ENCODE results near the gene S100A2. TPM values are rescaled to one million over a fixed set of nuclear protein-coding genes. Genes with fewer than 3 reads are reported as not detected.
A peak's percentile ranks its signal among the peaks of the same experiment; 100 is the strongest.

Gene S100A2
- total RNA-seq, 6 experiments from 2014 or later: 7.4 to 12.5 (median 10.4) TPM

DNA sequence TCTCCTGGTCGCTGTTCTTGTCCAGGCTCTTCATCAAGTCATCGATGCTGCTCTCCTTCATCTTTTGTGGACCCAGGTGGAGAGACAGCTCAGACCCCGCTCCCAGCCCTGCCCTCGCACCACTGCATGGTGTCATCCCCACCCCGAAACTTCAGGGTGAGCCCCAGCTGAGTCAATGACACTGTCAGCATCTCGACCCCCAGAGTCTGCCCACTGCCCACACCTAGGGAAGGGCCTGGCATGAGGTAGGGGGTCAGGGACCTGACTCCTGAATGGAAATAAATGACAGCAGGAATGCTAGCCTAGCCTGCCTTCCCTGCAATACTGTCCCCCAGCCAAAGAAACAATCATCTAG, 28.3 kb downstream of the S100A2 start:
- TF ChIP-seq, protein P1, sequence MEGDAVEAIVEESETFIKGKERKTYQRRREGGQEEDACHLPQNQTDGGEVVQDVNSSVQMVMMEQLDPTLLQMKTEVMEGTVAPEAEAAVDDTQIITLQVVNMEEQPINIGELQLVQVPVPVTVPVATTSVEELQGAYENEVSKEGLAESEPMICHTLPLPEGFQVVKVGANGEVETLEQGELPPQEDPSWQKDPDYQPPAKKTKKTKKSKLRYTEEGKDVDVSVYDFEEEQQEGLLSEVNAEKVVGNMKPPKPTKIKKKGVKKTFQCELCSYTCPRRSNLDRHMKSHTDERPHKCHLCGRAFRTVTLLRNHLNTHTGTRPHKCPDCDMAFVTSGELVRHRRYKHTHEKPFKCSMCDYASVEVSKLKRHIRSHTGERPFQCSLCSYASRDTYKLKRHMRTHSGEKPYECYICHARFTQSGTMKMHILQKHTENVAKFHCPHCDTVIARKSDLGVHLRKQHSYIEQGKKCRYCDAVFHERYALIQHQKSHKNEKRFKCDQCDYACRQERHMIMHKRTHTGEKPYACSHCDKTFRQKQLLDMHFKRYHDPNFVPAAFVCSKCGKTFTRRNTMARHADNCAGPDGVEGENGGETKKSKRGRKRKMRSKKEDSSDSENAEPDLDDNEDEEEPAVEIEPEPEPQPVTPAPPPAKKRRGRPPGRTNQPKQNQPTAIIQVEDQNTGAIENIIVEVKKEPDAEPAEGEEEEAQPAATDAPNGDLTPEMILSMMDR (IDR thresholded peaks at IDR 0.05): no peak
- Mint-ChIP-seq H3K36me3 (ENCODE audit: low read depth) (peaks cover 19% of the 10 kb centered on the region), H3K27ac (peak overlapping the region; percentile 24; the same call in 1 of the 2 replicates), H3K27me3 (ENCODE audit: insufficient read depth) (peaks cover 14% of the 10 kb centered on the region), H3K4me1 (ENCODE audit: low read depth) (peaks cover 88% of the 10 kb centered on the region), H3K9me3 (no peaks in the 10 kb centered on the region), H3K4me3 (no peak overlapping the region)
- no peak for DNase-seq

DNA sequence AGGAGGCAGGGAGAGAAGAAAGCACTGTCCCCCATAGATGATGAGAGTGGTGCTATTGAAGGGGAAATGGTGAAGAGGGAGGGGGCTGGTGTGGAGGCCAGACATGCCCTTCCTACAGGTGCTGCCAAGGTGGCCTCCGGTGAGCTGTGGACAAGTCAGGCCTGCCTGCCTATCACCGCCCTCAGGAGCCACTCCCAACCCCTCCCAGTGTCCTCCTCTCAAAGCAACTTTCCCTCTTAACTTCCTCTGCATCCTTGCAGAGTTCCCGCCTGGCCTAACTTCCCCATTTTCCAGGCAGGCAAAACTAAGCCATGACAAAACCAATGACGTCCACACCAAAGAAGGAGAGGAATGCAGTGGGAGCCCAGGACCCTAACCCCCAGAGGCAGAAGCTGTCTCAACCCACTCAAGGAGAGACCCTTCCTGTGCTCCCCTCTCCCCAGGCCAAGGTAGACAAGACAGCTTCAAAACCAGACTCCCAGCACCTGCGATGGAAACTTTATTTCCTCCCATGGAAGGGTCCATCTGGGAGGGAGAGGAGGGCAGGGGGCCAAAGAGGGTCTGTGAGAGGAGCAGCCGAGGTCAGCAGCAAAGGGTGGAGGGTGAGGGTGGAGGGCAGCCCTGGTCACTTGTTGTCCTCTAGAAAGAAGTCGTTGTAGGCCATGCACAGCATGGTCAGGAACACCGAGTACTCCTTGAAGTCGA, 28.8 kb downstream of the S100A2 start:
- TF ChIP-seq, protein P1 (IDR thresholded peaks at IDR 0.05): no peak
- Mint-ChIP-seq H3K4me3 (peak overlapping the region; percentile 97), H3K27ac (peak overlapping the region; percentile 97), H3K36me3 (ENCODE audit: low read depth) (peaks cover 19% of the 10 kb centered on the region), H3K4me1 (ENCODE audit: low read depth) (peaks cover 88% of the 10 kb centered on the region), H3K27me3 (ENCODE audit: insufficient read depth) (peaks cover 14% of the 10 kb centered on the region), H3K9me3 (no peaks in the 10 kb centered on the region)
- no peak for DNase-seq

DNA sequence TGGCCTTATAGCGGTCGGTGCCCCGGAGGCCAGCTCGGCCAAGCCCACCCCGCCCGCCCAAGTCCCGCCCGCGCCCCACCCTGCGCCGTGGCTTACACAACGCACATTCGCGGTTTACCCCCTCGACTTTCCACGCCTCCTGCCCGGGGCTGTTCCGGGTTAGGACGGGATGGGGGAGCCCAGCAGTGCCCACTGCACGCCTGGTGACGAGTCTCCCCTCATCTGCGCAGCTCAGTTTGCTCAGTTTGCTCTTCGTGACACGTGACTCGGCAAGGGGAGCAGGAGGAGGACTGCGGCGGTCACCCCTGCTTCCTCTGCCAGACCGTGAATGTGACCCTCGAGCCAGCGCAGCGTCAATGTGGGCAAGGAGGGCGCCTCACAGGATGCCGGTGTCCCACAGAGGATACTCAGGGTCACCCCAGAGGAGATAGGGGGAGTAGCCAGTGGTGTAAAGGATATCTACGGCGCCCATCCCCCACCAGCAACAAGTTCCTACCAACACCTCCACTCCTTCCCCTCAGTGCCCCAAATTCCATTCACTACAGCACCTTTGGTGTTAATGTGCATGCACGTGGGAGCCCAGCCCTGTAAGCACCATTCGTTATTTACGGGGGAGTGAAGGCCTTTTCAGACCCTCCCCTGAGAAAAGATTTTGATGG, 29.5 kb downstream of the S100A2 start:
- DNase-seq: peak; percentile 94
- Mint-ChIP-seq H3K4me1 (ENCODE audit: low read depth) (peaks cover 88% of the 10 kb centered on the region), H3K4me3 (peak overlapping the region; percentile 97), H3K27me3 (ENCODE audit: insufficient read depth) (peaks cover 14% of the 10 kb centered on the region), H3K36me3 (ENCODE audit: low read depth) (peaks cover 19% of the 10 kb centered on the region), H3K27ac (peak overlapping the region; percentile 97), H3K9me3 (no peaks in the 10 kb centered on the region)
- TF ChIP-seq, protein P1 (IDR thresholded peaks at IDR 0.05): no peak

DNA sequence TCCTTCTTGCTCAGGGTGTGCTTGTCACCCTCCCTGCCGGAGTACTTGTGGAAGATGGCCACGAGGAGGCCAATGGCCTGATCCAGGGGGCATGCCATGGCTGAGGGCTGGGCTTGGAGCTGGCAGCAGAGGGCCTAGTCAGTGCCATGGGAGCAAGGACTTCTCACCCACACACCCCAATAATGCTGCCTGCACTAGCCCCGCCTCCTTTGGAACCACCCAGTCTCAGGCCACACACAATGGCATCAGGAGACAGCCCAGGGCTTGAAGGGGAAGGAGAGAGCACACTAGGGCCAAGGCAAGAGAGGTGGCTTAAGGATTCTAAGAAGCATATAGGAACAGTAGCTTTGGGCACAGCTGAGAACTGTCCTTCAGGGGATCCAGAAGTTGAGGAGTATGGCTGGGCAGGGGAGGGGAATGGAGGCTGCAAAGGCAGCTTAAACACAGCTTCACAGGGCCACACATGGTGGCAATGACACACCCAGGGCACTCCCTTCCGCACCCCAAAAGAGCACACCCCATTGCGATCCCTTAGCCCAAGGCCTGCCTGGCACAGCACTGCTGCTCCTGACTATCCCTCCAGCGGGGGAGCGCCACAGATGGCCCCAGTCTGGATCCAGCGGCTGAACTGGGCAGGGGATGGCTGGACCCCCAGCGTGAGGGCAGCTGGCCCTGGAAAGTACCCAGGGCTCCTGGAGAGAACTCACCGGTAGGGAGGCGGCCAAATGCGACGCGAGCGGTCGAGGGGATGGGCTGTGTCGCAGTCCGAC, 30.2 kb downstream of the S100A2 start, which contains the start of gene S100A6:
Gene S100A6 (minus strand): TSS at position 750 of the 770 bp plus-strand sequence. CDS start 652 bp downstream, at position 98.
- Mint-ChIP-seq H3K4me3 (peak within 1 kb of the TSS; percentile 97), H3K4me1 (ENCODE audit: low read depth) (peaks cover 84% of the 10 kb centered on the region), H3K27ac (peak within 1 kb of the TSS; percentile 97), H3K27me3 (ENCODE audit: insufficient read depth) (peaks cover 14% of the 10 kb centered on the region), H3K9me3 (no peaks in the 10 kb centered on the region), H3K36me3 (ENCODE audit: low read depth) (peaks cover 19% of the 10 kb centered on the region)
- TF ChIP-seq, protein P1 (IDR thresholded peaks at IDR 0.05): peak; percentile 35
- DNase-seq: peak; percentile 55

DNA sequence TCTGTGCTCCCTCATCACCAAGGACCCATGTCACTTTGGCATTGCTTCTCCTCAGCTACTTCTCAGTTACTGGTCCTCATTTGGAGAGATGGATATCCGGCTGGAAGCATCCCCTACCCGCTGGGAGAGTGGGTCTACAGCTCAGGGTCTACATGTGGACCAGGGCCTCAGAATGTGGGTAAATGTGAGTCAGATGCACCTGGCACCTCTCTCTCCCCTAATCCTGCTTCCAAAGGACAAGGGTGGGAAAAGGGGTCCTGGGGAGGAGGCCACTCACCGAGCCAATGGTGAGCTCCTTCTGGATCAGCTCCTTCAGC, 30.8 kb downstream of the S100A2 start:
- peak overlapping the region; percentile 97 for H3K4me3 Mint-ChIP-seq
- peaks cover 78% of the 10 kb centered on the region for H3K4me1 Mint-ChIP-seq (ENCODE audit: low read depth)
- peaks cover 19% of the 10 kb centered on the region for H3K36me3 Mint-ChIP-seq (ENCODE audit: low read depth)
- no peaks in the 10 kb centered on the region for H3K9me3 Mint-ChIP-seq
- TF ChIP-seq, protein P1 (IDR thresholded peaks at IDR 0.05): no peak
- no peak for DNase-seq
- peak overlapping the region; percentile 97 for H3K27ac Mint-ChIP-seq
- peaks cover 14% of the 10 kb centered on the region for H3K27me3 Mint-ChIP-seq (ENCODE audit: insufficient read depth)

Measured in HFFc6 (cell line).